HG03097 (cell line): Measurements from ENCODE around the gene CHRNA4.
"Not testable (repeated sequence)": the region's sequence is repeated elsewhere in the genome, so short reads cannot be mapped to it uniquely, and the experiment has no call there.

Experiments
- ATAC-seq: cut with Tn5 transposase; IDR thresholded peaks from one replicate; pipeline ENCODE4 v1.9.1; 2021; ENCODE audit not compliant: unreplicated experiment, low FRiP score

CHRNA4 gene

DNA sequence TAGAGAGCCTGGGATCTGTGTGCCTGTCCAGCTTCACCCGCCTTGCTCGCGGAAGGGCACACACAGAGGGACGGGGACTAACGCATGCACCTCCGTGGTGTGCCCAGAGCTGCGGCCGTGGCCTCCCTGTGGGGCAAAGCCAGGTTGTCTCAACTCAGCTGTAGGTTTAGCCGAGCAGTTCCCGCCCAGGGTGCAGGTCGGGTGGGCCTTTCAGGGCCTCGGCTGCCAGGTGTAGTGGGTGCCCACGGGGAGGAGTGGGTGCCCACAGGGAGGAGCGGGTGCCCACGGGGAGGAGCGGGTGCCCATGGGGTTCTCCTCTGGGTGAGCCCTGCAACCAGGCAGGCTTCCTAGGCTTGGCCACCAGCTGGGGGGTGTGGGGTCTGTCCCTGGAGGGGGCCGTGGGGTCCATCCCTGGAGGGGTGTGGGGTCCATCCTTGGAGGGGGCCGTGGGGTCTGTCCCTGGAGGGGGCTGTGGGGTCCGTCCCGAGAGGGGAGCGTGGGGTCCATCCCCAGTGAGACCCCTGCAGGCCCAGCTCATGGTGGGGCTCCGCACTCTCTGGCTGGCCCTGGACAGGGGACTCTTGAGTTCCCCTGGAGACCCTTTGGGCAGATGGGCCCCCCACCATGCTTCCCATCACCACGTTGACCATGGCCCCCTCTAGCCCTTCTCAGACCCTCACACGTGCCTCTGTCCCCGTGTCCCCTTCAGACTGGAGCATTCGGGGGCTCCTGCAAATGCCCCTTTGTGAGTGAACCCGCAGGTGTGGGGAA is 37.8 kb upstream of the CHRNA4 start:
- no peak for ATAC-seq

DNA sequence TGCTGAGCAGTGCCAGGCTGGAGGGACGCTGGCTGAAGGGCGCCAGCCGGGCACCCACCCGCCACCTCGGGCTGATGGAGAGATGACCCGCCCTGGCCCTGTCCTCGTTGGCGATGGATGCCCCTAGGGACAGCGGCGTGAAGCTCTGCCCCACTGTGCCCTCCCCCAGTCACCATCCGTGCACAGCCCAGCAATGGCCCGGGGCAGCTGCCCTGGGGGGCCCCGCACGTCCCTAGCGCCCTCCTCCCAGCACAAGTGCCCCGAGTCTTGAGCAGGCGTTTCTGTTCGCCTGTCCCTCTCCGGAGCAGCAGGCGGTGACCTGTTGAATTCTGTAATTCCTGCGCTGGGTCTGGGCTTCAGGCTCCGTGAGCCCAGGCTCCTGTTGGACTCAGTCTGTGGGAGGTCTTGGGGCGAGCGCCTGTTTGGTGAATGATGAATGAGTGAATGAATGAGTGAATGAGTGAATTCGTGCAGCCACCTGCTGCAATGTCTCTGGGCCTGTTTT is 36.8 kb upstream of the CHRNA4 start:
- no peak for ATAC-seq

DNA sequence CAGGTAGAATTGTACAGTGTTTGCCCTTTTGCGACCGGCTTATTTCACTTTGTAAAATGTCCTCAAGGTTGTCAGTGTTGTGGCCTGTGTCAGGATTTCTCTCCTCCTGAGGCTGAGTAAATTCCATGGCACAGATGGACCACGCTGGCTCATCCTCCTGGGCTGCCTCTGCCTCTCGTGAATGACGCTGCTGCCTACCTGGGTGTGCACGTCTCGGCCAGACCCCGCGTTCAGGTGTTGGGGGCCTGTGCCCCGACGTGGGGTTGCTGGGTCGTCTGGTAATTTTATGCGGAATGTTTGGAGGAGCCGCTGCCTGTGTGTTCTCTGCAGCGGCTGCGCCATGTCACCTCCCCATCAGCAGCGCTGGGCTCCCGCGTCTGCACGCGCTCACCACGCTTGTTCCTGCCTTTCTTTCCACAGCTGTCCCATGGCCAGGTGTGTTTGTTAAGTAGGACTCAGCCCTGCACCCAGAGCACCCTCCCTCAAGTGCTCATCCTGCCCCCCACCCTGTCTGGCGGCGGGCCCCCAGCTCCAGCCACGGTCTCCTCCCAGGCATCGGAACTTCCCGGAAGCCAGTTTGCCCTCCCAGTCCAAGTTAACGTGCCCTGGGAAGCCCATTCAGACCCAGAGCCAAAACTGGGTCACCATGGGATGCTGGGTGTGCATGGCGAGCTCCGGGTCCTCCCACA is 36.1 kb upstream of the CHRNA4 start:
- no peak for ATAC-seq

DNA sequence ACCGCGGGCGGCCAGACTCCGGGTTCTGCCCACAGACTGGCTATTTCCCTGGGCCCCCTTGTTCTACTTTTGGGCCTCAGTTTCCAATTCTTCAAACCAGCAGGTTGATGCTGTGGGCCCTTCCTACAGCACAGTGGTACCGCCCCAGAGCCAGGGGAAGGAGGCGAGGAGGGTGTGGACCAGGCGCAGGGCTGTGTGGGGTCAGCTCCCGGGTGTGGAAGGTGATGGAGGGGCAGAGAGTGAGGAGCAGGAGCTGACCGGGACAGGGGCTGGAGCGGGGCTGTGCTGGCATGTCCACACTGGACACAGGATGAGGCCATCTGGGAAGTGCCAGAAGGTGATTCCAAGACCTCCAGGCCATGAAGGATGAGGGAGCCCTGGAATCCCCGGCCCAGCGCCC is 35.2 kb upstream of the CHRNA4 start:
- ATAC-seq, result no peak

DNA sequence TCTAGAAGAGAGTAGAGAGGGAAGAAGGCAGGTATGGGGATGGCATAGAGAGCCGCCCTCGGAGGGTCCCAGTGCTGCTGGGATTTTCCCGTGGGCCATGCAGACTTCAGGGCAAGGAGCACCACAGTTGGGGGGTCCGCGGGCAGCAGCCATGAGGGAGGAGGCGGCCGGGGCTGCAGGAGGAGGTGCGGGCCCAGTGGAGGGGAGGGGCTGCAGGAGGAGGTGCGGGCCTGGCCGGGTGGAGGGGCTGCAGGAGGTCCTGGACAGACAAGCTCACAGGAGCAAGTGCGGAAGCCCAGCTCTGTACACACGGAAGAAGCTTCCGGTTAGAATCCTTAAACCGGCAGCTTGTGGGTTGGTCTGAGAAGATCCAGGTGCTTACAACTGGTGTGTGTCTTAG is 34.6 kb upstream of the CHRNA4 start:
- no peak for ATAC-seq

DNA sequence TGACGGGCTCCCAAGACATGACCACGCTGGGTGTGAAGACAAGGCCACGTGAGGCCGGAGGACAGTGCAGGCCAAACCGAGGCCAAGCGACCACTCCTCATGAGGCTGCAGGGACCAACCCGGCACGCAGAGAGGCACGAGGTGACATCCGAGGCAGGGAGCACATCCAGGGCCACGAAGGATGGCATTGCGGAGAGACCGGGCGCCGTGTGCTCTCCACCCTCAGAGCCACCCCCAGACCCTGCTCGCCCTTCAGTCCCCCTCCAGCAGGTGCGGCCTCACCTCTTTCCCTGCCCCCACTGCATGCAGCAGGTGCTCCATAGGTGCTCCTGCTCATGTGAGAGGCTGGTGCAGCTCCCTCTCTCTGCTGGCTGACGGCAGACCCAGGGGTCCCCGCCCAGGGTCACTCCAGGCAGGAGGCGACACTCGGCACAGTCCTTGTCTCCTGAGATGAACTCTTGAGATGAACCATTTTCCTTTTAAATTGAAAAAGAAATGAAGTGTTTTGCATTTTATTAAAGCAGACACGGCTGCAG is 33.8 kb upstream of the CHRNA4 start:
- no peak for ATAC-seq

DNA sequence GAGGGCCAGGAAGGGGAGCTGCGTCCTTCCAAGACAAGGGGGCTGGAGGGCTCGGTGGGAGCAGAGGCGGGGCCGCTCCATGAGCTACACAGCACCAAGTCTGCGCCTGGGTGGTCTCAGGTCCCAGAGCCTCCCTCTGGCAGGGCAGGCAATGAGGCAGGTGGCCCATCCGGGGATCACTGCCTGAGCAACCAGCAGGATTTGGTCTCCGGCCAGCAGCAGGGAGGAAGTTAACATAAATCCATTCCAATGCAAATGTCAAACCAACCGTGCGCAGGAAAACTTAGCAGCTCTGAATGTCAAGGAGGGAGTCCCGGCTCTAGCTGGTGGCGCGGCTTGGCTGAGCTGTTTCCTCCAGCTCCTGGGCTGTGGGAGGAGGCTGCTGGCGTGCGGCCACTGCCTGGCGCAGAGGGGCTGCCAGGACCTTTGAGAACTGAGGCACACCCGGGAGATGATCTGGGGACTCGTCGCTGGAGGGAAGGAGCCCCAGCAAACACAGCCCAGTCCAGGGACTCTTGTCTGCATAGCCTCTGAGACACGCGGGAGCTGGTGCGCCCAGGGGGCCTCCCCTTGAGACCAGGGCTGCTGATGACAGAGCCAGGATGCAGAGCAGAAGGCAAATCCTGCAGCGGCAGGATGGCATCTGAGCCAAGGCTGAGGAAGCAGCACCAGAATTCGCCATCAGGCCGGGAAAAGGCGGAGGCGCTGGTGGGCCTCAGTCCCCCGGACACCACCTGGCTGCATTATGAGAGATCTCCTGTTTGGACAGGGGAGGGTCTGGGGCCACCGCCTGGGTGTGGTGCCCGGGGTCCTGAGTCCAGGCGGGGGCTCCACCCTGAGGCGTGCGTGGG is 33.1 kb upstream of the CHRNA4 start:
- ATAC-seq, result no peak

DNA sequence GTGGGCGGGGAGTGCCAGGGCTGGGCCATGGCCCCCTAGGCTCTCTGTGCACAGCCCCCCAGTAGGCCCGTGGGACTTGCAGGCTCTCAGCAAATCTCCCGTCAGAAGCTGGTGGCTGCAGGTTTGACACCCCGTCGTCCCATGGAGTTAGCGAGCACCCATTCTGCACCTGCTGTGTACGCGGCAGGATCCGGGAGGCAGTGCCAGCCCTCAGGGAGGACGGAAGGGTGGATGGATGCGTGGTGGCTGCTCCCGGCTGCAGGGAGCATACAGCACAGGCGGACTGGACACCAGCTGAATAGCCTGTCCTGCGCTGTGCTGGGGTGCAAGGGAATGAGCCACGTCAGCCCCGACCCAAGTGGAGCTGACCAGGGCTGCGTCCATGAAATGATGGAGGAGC is 32.4 kb upstream of the CHRNA4 start:
- no peak for ATAC-seq

DNA sequence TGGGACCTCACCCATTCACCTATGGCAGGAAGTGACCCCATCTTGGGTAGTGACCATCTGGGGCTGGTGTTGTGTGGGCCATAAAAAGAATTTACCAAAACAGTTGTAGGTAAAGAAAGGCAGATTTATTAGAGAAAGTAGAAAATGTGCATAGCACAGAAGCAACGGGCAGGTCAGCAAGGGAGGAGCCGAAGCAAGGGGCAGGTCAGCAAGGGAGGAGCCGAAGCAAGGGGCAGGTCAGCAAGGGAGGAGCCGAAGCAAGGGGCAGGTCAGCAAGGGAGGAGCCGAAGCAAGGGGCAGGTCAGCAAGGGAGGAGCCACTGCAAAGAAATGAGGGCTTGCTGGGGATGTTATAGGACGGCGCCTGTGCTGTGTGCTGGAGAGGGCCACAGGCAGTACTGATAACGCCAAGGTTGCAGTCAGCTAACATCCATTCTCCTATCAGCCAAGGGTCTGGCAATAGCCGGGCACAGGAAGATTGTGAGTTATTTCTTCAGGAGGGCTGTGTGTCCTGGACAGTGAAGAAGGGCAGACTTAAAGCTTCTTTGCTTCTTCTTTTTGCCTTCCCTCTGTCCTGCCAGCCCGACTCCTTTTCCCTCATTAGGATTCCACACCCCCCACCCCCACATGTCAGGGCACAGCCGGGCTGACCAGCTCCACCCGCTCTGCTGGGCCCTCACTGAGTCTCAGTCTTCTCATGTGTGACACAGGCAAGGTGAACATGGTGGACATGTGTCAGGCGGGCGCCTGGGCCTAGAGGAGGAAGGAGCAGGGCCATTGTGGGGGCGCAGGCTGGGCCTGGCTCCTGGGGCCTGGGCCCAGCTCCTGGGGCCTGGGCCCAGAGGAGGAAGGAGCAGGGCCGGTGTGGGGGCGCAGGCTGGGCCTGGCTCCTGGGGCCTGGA is 31.6 kb upstream of the CHRNA4 start:
- ATAC-seq, result no peak

DNA sequence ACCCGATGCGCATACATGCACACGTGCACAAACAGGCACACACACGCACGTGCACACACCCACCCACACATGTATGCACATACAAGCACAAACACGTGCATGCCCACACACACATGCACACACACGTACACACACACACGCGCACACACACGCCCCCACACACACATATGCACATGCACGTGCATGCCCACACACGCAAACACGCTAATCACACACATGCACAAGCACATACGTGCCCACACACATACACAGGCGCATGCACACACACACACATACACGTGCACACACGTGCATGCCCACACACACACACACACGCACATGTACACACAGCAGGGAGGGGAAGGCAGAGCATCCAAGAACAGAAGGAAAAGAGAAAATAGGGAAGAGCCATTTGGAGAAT is 26.8 kb upstream of the CHRNA4 start:
- no peak for ATAC-seq

DNA sequence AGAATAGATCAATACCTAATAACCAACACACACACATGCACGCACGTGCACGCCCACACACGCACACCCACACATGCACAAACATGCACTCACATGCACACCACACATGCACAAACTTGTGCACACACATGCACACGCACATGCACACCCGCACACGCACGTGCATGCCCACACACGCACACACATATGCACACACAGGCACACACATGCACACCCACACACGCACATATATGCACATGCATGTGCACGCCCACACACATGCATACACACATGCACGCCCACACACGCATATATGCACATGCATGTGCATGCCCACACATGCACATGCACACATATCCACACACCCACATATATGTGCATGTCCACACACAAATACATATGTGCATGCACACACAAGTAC is 26.2 kb upstream of the CHRNA4 start:
- no peak for ATAC-seq

DNA sequence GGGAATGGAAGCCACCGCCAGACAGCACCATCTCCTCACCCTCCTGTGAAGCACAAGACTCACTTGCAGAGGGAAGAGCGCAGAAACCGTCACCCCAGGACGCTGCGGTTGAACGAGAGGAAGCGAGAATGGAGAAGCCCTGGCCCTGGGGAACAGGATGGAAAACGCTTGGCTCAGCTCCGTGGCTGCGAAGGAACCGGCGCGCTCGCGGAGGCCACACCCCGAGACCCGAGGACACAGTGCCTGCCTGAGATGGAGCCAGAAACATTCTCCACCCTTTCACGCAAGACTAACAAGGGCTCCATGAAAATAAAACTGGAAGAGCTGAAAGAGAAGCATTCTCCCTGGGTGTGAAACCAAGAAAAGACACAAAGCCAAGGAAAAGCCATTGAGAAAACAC is 25.3 kb upstream of the CHRNA4 start:
- ATAC-seq, result no peak

DNA sequence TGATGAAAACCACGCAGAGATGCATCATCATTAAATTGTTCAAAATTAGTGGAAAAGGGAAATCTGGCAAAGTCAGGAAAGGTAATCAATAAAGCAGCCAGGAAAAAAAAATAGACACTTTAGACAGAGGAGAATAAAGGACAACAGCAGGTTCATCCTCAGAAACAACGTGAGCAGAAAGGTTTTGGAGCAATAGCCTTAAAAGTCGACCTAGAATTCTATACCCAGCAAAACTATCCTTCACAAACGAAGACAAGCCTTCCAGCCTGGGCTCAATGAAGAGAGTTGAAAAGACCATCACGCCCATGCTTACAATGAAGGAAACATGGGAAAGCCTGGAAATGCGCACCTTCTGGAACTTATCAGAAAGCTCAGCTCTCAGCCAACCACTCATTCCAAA is 24.7 kb upstream of the CHRNA4 start:
- no peak for ATAC-seq

DNA sequence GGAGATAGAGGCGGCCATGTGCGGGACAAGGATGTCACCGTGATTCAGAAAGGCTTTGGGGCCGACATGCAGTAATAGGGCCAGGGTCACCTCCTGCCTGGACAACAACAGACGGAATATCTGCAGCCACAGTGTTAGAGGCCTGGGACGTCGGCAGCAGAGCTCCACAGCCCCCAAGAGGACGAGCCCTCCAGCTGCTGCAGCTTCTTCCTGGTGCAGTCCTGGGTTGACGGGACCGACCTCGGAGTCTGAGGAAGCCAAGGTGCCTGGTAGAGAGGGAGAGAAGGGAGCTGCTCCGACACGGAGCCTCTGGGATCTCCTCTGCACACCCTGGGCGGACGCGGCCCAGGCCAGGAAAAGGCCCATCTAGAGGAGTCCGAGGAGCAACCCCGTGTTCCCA is 23.2 kb upstream of the CHRNA4 start:
- ATAC-seq, result no peak

DNA sequence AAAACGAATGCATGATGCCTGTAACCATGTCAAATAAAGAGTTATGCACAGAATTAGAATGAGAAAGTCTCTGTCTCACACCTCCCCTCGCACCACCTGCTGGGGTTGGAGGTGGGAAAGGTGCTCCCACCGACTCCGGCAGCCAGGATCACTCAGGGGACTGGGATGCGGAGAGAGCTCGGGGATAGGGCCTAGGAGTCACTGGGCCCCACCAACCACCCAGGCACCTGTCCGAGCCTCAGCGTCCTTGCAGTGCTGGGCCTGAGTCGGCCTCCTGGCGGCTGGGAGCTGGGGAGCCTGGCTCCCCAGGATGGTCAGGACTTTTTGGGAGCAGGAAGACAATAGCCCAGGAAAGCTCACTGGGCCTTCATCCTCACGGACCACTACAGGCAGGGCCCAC is 22.4 kb upstream of the CHRNA4 start:
- no peak for ATAC-seq

DNA sequence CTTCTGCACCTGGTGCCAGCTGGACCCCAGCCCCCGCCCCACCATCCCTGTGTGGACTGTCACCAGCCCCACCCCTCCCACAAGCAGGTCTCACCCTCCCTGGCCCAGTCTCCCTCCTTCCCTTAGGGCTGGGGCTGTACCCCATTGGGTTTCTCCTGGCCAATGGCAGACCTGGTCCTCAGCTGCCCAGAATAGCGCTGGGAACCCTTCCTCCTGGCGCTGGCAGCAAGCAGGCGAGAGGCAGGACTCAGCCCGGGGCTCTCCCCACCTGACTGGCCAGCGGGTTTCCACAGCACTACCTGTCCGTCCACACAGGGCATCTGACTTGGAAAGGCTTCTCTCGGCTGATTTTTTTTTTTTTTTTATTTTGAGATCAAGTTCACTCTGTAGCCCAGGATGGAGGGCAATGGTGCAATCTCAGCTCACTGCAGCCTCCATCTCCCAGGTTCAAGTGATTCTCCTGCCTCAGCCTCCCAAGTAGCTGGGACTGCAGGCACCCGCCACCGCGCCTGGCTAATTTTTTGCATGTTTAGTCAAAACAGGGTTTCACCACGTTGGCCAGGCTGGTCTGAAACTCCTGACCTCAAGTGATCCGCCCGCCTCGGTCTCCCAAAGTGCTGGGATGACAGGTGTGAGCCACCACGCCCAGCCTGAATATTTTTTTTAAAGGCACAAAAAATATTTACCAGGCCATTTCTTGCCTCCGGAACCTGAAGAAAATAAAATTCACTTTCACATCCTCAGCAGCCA is 21.6 kb upstream of the CHRNA4 start:
- no peak for ATAC-seq

DNA sequence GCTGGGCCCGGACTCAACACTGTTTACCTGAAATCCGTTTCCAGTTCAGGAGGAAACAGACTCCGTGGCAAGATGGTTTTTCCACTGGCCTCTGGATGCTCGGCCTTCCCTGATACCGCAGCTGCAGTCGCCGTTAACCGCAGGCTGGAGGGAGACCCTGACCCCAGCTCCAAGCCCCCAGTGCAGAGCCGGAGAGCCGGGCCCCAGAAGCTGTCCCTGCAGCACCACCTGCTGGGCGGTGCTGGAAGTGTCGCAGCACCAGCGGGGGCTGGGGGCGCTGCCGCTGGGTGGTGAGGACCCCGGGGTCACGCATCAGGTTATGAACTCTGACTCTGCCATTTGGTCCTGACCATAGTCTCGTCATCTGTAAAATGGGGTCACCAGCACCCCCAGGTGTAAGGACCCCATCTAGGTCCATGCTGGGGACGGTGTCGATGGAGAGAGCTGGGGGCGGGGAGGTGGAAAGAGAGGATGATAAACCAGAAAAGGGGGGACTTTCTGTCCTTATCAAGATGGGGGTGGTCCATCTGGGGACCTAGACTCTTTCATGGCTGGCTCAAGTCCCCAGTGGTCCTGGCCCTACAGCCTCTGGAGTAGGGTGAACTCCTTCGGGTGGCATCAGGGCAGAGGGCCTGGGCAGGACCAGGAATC is 20.8 kb upstream of the CHRNA4 start:
- ATAC-seq, result no peak

DNA sequence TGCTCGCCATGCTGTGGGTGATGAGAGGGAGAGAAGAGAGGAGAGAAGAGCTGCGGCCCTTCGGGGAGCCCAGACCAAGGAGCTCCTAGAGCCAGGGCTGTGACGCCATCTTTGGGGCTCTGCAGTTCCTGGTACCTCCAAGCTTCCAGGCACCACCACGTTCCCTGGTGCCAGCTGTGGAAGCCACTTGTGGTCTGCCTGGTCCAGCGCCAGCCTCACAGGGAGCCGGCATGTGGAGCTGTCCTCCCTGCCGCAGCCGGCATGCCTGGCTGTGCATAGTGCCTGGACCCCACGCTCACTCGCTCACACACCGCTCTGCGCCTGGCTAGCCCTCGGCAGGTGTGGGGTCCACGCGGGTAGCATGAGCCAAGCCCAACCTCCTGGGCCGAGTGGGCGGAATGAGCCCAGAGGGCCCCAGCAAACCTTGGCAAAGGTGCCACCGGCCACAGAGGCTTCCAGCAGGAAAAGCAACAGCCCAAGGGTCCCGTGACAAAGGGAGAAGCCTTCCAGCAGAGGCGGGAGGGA is 19.3 kb upstream of the CHRNA4 start:
- no peak for ATAC-seq

DNA sequence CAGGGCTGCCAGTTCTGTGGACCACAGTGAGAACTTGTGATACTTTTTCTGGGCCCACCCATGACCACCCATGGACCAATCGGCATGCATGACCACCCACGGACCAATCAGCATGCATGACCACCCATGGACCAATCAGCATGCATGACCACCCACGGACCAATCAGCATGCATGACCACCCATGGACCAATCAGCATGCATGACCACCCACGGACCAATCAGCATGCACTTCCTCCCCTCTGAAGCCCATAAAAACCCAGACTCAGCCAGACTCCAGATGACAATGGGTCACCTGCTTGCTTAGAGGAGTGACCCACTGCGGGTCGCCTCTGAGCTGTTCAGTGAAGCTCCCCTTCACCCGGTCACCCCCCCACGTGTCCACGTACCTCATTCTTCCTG is 18.7 kb upstream of the CHRNA4 start:
- not testable (repeated sequence) for ATAC-seq
